IMR-90 (cell line): ENCODE results near the gene ZNF541. TPM values are rescaled to one million over a fixed set of nuclear protein-coding genes. Genes with fewer than 3 reads are reported as not detected.
A peak's percentile ranks its signal among the peaks of the same experiment; 100 is the strongest.

Experiments used
- ATAC-seq: fragments of 200-7000 bp; cut with Tn5 transposase; 2 replicates; pipeline ENCODE4 v1.9.1; 2020; ENCODE audit warnings: low read depth, mild to moderate bottlenecking, moderate library complexity
- BruUV-seq: library from RNA; stranded (reverse); fragments of 400-500 nt; replicated peaks from 2 replicates; lab custom pipeline; 2021; lab: Mats Ljungman, UMichigan
- CTCF ChIA-PET: fragments of 300-600 bp; formaldehyde crosslinking; extraction: SDS; loops from one replicate; lab custom pipeline; 2021; ENCODE audit warnings: antibody characterized with exemption; lab: Yijun Ruan, JAX
- POLR2A ChIA-PET: fragments of 300-600 bp; sonication (Branson Sonifier 250); formaldehyde crosslinking; loops from one replicate; lab custom pipeline; 2022; ENCODE audit warnings: antibody characterized with exemption; ENCODE audit not compliant: unreplicated experiment; lab: Charles Lee
- DNase-seq: peaks from one replicate; pipeline ENCODE4 v3.0.0; 2013
- H2AFZ ChIP-seq: replicated peaks from 2 replicates; pipeline ENCODE3; 2013; ENCODE audit warnings: low read length, mild to moderate bottlenecking; ENCODE audit not compliant: poor library complexity
- H2AK5ac ChIP-seq: 2 replicates; pipeline ENCODE4 v1.6.1; 2013; ENCODE audit warnings: low read depth, low read length, inconsistent platforms
- H2AK9ac ChIP-seq: replicated peaks from 2 replicates; pipeline ENCODE3; 2013; ENCODE audit warnings: mild to moderate bottlenecking, low read depth, low read length, moderate library complexity; ENCODE audit not compliant: poor library complexity
- H2BK120ac ChIP-seq: 2 replicates; pipeline ENCODE4 v1.6.1; 2013; ENCODE audit warnings: low read depth, low read length, inconsistent platforms
- H2BK15ac ChIP-seq: 3 replicates; pipeline ENCODE4 v1.6.1; 2013; ENCODE audit warnings: low read depth, low read length, inconsistent platforms
- H2BK20ac ChIP-seq: 2 replicates; pipeline ENCODE4 v1.6.1; 2013; ENCODE audit warnings: low read depth, mild to moderate bottlenecking, inconsistent platforms, low read length, moderate library complexity
- H2BK5ac ChIP-seq: 2 replicates; pipeline ENCODE4 v1.6.1; 2013; ENCODE audit warnings: mild to moderate bottlenecking, low read depth, low read length, inconsistent platforms; ENCODE audit not compliant: poor library complexity, severe bottlenecking
- H3K14ac ChIP-seq: replicated peaks from 2 replicates; pipeline ENCODE4 v1.6.1; 2013; ENCODE audit warnings: low read depth, low read length, inconsistent platforms
- H3K18ac ChIP-seq: 2 replicates; pipeline ENCODE4 v1.6.1; 2013; ENCODE audit warnings: low read depth, low read length, control low read depth
- H3K23ac ChIP-seq: 2 replicates; pipeline ENCODE4 v1.6.1; 2013; ENCODE audit warnings: low read depth, low read length, inconsistent platforms
- H3K27ac ChIP-seq: 2 replicates; pipeline ENCODE4 v1.5.1; 2013; ENCODE audit warnings: mild to moderate bottlenecking, control low read depth, low read length; ENCODE audit not compliant: insufficient read depth
- H3K27me3 ChIP-seq: 2 replicates; pipeline ENCODE4 v1.6.1; 2013; ENCODE audit warnings: low read length; ENCODE audit not compliant: control insufficient read depth, insufficient read depth
- H3K36me3 ChIP-seq: 2 replicates; pipeline ENCODE4 v1.6.1; 2013; ENCODE audit warnings: low read length, mixed read lengths; ENCODE audit not compliant: control insufficient read depth, insufficient read depth
- H3K4ac ChIP-seq: 2 replicates; pipeline ENCODE4 v1.6.1; 2013; ENCODE audit warnings: low read depth, low read length, inconsistent platforms
- H3K4me1 ChIP-seq: 2 replicates; pipeline ENCODE4 v1.6.1; 2013; ENCODE audit warnings: low read length, mixed read lengths; ENCODE audit not compliant: control insufficient read depth, insufficient read depth
- H3K4me2 ChIP-seq: 2 replicates; pipeline ENCODE4 v1.6.1; 2013; ENCODE audit warnings: low read depth, mild to moderate bottlenecking, control low read depth, low read length, moderate library complexity
- H3K4me3 ChIP-seq: 2 replicates; pipeline ENCODE4 v1.5.1; 2013; ENCODE audit warnings: low read depth, mild to moderate bottlenecking, control low read depth, low read length, moderate library complexity; ENCODE audit not compliant: insufficient read depth
- H3K56ac ChIP-seq: 2 replicates; pipeline ENCODE4 v1.6.1; 2013; ENCODE audit warnings: low read length, inconsistent platforms; ENCODE audit not compliant: insufficient read depth; ENCODE audit errors: extremely low read depth
- H3K79me1 ChIP-seq, 2 experiments: 2 replicates each; pipeline ENCODE4 v1.6.1; 2013; ENCODE audit warnings: low read length in 2 of 2, inconsistent platforms in 1 of 2, low read depth in 1 of 2
- H3K9ac ChIP-seq: 2 replicates; pipeline ENCODE4 v1.6.1; 2013; ENCODE audit warnings: low read depth, low read length, control low read depth
- H3K9me1 ChIP-seq: 2 replicates; pipeline ENCODE4 v1.6.1; 2013; ENCODE audit warnings: low read length, inconsistent platforms; ENCODE audit not compliant: insufficient read depth
- H3K9me3 ChIP-seq: 2 replicates; pipeline ENCODE4 v1.6.1; 2013; ENCODE audit warnings: low read length; ENCODE audit not compliant: control insufficient read depth, insufficient read depth
- H4K20me1 ChIP-seq: 2 replicates; pipeline ENCODE4 v1.6.1; 2013; ENCODE audit warnings: low read length, inconsistent platforms; ENCODE audit not compliant: insufficient read depth
- H4K5ac ChIP-seq: 2 replicates; pipeline ENCODE4 v1.6.1; 2013; ENCODE audit warnings: mild to moderate bottlenecking, low read depth, low read length, control low read depth
- H4K8ac ChIP-seq, 2 experiments: 2 replicates each; pipeline ENCODE4 v1.6.1; 2013; ENCODE audit warnings: low read depth in 2 of 2, low read length in 2 of 2, control low read depth in 1 of 2, inconsistent platforms in 1 of 2
- H4K91ac ChIP-seq: 2 replicates; pipeline ENCODE4 v1.6.1; 2013; ENCODE audit warnings: low read depth, low read length, inconsistent platforms; ENCODE audit not compliant: insufficient read depth
- BHLHE40 ChIP-seq: fragments of 150-350 bp; IDR thresholded peaks from 2 replicates; pipeline ENCODE4 v1.6.1; 2016; ENCODE audit warnings: mild to moderate bottlenecking, low read depth, low read length
- CEBPB ChIP-seq: IDR thresholded peaks from 2 replicates; pipeline ENCODE4 v1.6.1; 2012; ENCODE audit warnings: low read depth, low read length, improper control_type of control experiment
- CHD1 ChIP-seq: IDR thresholded peaks from 2 replicates; pipeline ENCODE4 v1.6.1; 2012; ENCODE audit warnings: low read depth, low read length, improper control_type of control experiment
- FOS ChIP-seq: fragments of 150-350 bp; IDR thresholded peaks from 2 replicates; pipeline ENCODE4 v1.6.1; 2016; ENCODE audit warnings: low read depth, low read length
- MAFK ChIP-seq: IDR thresholded peaks from 2 replicates; pipeline ENCODE4 v1.6.1; 2012; ENCODE audit warnings: low read depth, low read length, improper control_type of control experiment
- MAZ ChIP-seq: IDR thresholded peaks from 2 replicates; pipeline ENCODE4 v1.6.1; 2012; ENCODE audit warnings: low read depth, mild to moderate bottlenecking, low read length, improper control_type of control experiment, moderate library complexity, borderline replicate concordance
- MXI1 ChIP-seq: IDR thresholded peaks from 2 replicates; pipeline ENCODE4 v1.6.1; 2012; ENCODE audit warnings: low read depth, mild to moderate bottlenecking, low read length, moderate library complexity, borderline replicate concordance
- NFE2L2 ChIP-seq: fragments of 150-350 bp; IDR thresholded peaks from 2 replicates; pipeline ENCODE4 v1.6.1; 2016; ENCODE audit warnings: low read depth, mild to moderate bottlenecking, low read length
- RAD21 ChIP-seq: IDR thresholded peaks from 2 replicates; pipeline ENCODE4 v1.6.1; 2012; ENCODE audit warnings: low read length, improper control_type of control experiment
- RCOR1 ChIP-seq: IDR thresholded peaks from 2 replicates; pipeline ENCODE4 v1.6.1; 2012; ENCODE audit warnings: mild to moderate bottlenecking, low read length, improper control_type of control experiment; ENCODE audit not compliant: insufficient replicate concordance
- RFX5 ChIP-seq: IDR thresholded peaks from 2 replicates; pipeline ENCODE4 v1.8.0; 2012; ENCODE audit warnings: low read depth, mild to moderate bottlenecking, low read length, moderate library complexity
- SMC3 ChIP-seq: fragments of 150-350 bp; IDR thresholded peaks from 2 replicates; pipeline ENCODE4 v1.6.1; 2016; ENCODE audit warnings: low read depth, mild to moderate bottlenecking, antibody characterized with exemption, low read length, moderate library complexity
- WGBS, 2 experiments: methylation state at CpG; one replicate each; pipeline versions ENCODE4 v1.1.5 to v1.1.7; 2013; ENCODE audit warnings: missing lambda C conversion rate in 2 of 2; ENCODE audit not compliant: insufficient read length in 1 of 2; ENCODE audit errors: extremely low coverage in 2 of 2; 5-methylcytosine and 5-hydroxymethylcytosine counted together
- dilution Hi-C: fragments of 300-500 bp; cut with HindIII; formaldehyde crosslinking; loops from one replicate; pipeline ENCODE4 v1.14.3; 2018; ENCODE audit warnings: low sequenced_read_pairs; ENCODE audit not compliant: unreplicated experiment
- in situ Hi-C: fragments of 300-500 bp; cut with MboI; formaldehyde crosslinking; loops from 3 replicates; pipeline ENCODE4 v1.14.3; 2019; ENCODE audit warnings: low sequenced_read_pairs, inconsistent platforms, mixed read lengths
- intact Hi-C: fragments of 100-400 bp; cut with micrococcal nuclease; formaldehyde crosslinking; loops from 2 replicates; pipeline ENCODE4 v1.10.0; 2022
- polyA plus RNA-seq, 3 experiments: library from polyadenylated mRNA; depleted of rRNA; stranded (reverse); fragments of >200 nt; gene quantifications; 2 replicates each; pipeline ENCODE4 v1.2.3, GENCODE V29; 2012; ENCODE audit warnings: low replicate concordance in 1 of 3
- total RNA-seq: library from RNA; depleted of rRNA; stranded (reverse); fragments of >200 nt; gene quantifications from 2 replicates; pipeline ENCODE4 v1.2.3, GENCODE V29; 2012
- TF ChIP-seq, protein P1 (sequence below): fragments of 150-350 bp; IDR thresholded peaks from 2 replicates; pipeline ENCODE4 v1.6.1; 2016; ENCODE audit warnings: low read depth, mild to moderate bottlenecking, low read length, moderate library complexity, borderline replicate concordance
- TF ChIP-seq, protein P2 (sequence below): conservative IDR thresholded peaks from 2 replicates; pipeline ENCODE4 v1.5.1; 2012; ENCODE audit warnings: mild to moderate bottlenecking, low read depth, low read length, improper control_type of control experiment
- TF ChIP-seq, protein P3 (sequence below): fragments of 150-350 bp; IDR thresholded peaks from 2 replicates; pipeline ENCODE4 v1.6.1; 2017; ENCODE audit warnings: mild to moderate bottlenecking, antibody characterized with exemption, low read length, low read depth

ZNF541 gene
- total and polyA plus RNA-seq, 2 of the 4 experiments (the other 2 are of a cell fraction): not detected

DNA sequence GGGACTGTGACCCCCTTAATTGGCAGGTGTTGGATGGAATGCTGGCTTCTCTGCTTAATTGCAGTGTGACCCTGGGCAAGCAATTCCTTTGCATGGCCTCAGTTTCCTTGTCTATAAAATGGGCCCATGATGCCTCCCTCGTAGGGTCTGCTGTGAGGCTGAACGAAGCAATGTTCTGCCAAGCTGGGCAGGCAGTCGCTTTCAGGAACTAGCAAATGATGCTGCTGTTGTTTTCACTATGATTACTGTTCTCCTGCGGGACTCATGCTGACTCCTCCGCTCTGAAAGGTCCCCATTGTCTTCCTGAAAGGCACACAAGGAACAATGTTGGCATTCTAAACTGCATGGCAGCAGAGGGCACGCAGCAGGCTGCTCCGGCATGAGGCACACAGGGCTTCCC, 42.8 kb upstream of the ZNF541 start:
- dilution Hi-C loops (no loop called here), intact Hi-C loops (no loop called here), in situ Hi-C loops (no loop called here)
- no peak overlapping the region for H2AK9ac ChIP-seq
- H3K4me3 ChIP-seq: no peak overlapping the region
- no peak overlapping the region for H3K9ac ChIP-seq
- ChIA-PET POLR2A (no interaction called here), CTCF (no interaction called here)
- peaks cover 26% of the 10 kb centered on the region for H3K4me1 ChIP-seq
- H3K27me3 ChIP-seq: no peaks in the 10 kb centered on the region
- BruUV-seq: no TSS peak
- H2AFZ ChIP-seq: no peak overlapping the region
- H3K9me1 ChIP-seq: peaks cover 33% of the 10 kb centered on the region
- DNase-seq (no peak), ATAC-seq (no peak)
- H2BK120ac ChIP-seq: no peak overlapping the region
- no peaks in the 10 kb centered on the region for H3K9me3 ChIP-seq
- H3K4ac ChIP-seq: no peak overlapping the region
- no peak overlapping the region for H3K23ac ChIP-seq
- H3K36me3 ChIP-seq: peaks cover 17% of the 10 kb centered on the region
- no peak overlapping the region for H2BK15ac ChIP-seq
- H4K91ac ChIP-seq: no peak overlapping the region
- no peak overlapping the region for H2BK5ac ChIP-seq
- H2BK20ac ChIP-seq: no peak overlapping the region
- H3K79me1 ChIP-seq: peaks cover 10 to 95% of the 10 kb centered on the region in 2 experiments
- no peak overlapping the region for H3K4me2 ChIP-seq
- H3K14ac ChIP-seq: no peak overlapping the region
- WGBS, 2 experiments: 100% methylated on average over 5 of the region's 7 CpGs; no CpG with 5 or more reads in 1 of the 2 experiments
- H3K56ac ChIP-seq: no peak overlapping the region
- 0 out of 2 replicates have a peak overlapping the region, but pooled peaks have one; percentile 3 for H2AK5ac ChIP-seq
- H4K8ac ChIP-seq: no peak overlapping the region
- TF ChIP-seq, protein P1, sequence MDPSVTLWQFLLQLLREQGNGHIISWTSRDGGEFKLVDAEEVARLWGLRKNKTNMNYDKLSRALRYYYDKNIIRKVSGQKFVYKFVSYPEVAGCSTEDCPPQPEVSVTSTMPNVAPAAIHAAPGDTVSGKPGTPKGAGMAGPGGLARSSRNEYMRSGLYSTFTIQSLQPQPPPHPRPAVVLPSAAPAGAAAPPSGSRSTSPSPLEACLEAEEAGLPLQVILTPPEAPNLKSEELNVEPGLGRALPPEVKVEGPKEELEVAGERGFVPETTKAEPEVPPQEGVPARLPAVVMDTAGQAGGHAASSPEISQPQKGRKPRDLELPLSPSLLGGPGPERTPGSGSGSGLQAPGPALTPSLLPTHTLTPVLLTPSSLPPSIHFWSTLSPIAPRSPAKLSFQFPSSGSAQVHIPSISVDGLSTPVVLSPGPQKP: no peak
- TF ChIP-seq, protein P2, sequence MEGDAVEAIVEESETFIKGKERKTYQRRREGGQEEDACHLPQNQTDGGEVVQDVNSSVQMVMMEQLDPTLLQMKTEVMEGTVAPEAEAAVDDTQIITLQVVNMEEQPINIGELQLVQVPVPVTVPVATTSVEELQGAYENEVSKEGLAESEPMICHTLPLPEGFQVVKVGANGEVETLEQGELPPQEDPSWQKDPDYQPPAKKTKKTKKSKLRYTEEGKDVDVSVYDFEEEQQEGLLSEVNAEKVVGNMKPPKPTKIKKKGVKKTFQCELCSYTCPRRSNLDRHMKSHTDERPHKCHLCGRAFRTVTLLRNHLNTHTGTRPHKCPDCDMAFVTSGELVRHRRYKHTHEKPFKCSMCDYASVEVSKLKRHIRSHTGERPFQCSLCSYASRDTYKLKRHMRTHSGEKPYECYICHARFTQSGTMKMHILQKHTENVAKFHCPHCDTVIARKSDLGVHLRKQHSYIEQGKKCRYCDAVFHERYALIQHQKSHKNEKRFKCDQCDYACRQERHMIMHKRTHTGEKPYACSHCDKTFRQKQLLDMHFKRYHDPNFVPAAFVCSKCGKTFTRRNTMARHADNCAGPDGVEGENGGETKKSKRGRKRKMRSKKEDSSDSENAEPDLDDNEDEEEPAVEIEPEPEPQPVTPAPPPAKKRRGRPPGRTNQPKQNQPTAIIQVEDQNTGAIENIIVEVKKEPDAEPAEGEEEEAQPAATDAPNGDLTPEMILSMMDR: no peak
- TF ChIP-seq CEBPB (no peak), MAFK (no peak), BHLHE40 (no peak), SMC3 (no peak), MAZ (no peak), RAD21 (no peak), MXI1 (no peak), CHD1 (no peak), NFE2L2 (no peak), RFX5 (no peak), FOS (no peak), RCOR1 (no peak)
- TF ChIP-seq, protein P3, sequence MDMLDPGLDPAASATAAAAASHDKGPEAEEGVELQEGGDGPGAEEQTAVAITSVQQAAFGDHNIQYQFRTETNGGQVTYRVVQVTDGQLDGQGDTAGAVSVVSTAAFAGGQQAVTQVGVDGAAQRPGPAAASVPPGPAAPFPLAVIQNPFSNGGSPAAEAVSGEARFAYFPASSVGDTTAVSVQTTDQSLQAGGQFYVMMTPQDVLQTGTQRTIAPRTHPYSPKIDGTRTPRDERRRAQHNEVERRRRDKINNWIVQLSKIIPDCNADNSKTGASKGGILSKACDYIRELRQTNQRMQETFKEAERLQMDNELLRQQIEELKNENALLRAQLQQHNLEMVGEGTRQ: no peak
- no peak overlapping the region for H3K18ac ChIP-seq
- H4K5ac ChIP-seq: no peak overlapping the region
- H4K20me1 ChIP-seq: peaks cover 100% of the 10 kb centered on the region
- H3K27ac ChIP-seq: no peak overlapping the region
